B cell (primary cell): ENCODE measurements around the gene RRAGA. TPM values are rescaled to one million over a fixed set of nuclear protein-coding genes. Genes with fewer than 3 reads are reported as not detected.

Experiments
- ATAC-seq: fragments of 200-7000 bp; cut with Tn5 transposase; one replicate; pipeline ENCODE4 v1.10.0; 2021; ENCODE audit warnings: low read depth, mild to moderate bottlenecking, moderate number of reproducible peaks, moderate library complexity
- CTCF ChIA-PET: fragments of 350-600 bp; sonication (Branson Sonifier 250); formaldehyde crosslinking; loops from one replicate; lab custom pipeline; 2021; ENCODE audit warnings: antibody characterized with exemption, inconsistent platforms; lab: Charles Lee
- POLR2A ChIA-PET: fragments of 350-600 bp; sonication (Branson Sonifier 250); formaldehyde crosslinking; loops from one replicate; lab custom pipeline; 2021; ENCODE audit warnings: antibody characterized with exemption; lab: Charles Lee
- DNase-seq: peaks from one replicate; pipeline ENCODE4 v3.0.0; 2013
- H2AFZ ChIP-seq: 2 replicates; pipeline ENCODE4 v1.6.1; 2012; ENCODE audit warnings: mild to moderate bottlenecking, low read depth, low read length; ENCODE audit not compliant: insufficient read depth, poor library complexity, severe bottlenecking
- H3K27ac ChIP-seq, 2 donors: 1 replicate in 1 of 2; 2 replicates in 1 of 2; pipeline ENCODE4 v1.5.1; 2012 to 2013; ENCODE audit warnings: low read length in 2 of 2, mild to moderate bottlenecking in 2 of 2, moderate library complexity in 1 of 2
- H3K27me3 ChIP-seq, 4 experiments: fragments of 200-600 bp in 1 of 4; sonication (generic) in 1 of 4; replicated peaks in 1 of 4; 1 replicate in 2 of 4; 2 replicates in 2 of 4; pipeline versions ENCODE4 v1.6.1 to v1.7.0; 2013 to 2016; ENCODE audit warnings: low read length in 3 of 4, mild to moderate bottlenecking in 2 of 4, mixed read lengths in 1 of 4, moderate library complexity in 1 of 4; ENCODE audit not compliant: insufficient read depth in 4 of 4, control insufficient read depth in 3 of 4; ENCODE audit errors: control extremely low read depth in 1 of 4
- H3K36me3 ChIP-seq, 2 experiments: replicated peaks in 1 of 2; 1 replicate in 1 of 2; 2 replicates in 1 of 2; pipeline versions ENCODE4 v1.6.1 to v1.7.1; 2013; ENCODE audit warnings: low read length in 1 of 2; ENCODE audit not compliant: insufficient read depth in 2 of 2, control insufficient read depth in 1 of 2; ENCODE audit errors: control extremely low read depth in 1 of 2, extremely low read depth in 1 of 2
- H3K4me1 ChIP-seq, 2 donors: fragments of 200-600 bp in 1 of 2; sonication (generic) in 1 of 2; 1 replicate in 1 of 2; 2 replicates in 1 of 2; pipeline versions ENCODE4 v1.5.1 to v1.6.1; 2013 to 2017; ENCODE audit warnings: low read length in 2 of 2; ENCODE audit not compliant: control insufficient read depth in 2 of 2, insufficient read depth in 2 of 2
- H3K4me2 ChIP-seq: replicated peaks from 2 replicates; pipeline ENCODE3; 2012; ENCODE audit warnings: mild to moderate bottlenecking, low read depth, low read length; ENCODE audit not compliant: poor library complexity, severe bottlenecking
- H3K4me3 ChIP-seq, 5 experiments: fragments of 200-600 bp in 1 of 5; sonication (generic) in 1 of 5; 1 replicate in 3 of 5; 2 replicates in 2 of 5; pipeline versions ENCODE4 v1.5.1 to v1.7.0; 2011 to 2016; ENCODE audit warnings: low read length in 4 of 5, mild to moderate bottlenecking in 4 of 5, low read depth in 2 of 5, control low read depth in 1 of 5, moderate library complexity in 1 of 5; ENCODE audit not compliant: insufficient read depth in 1 of 5; ENCODE audit errors: control extremely low read depth in 1 of 5, extremely low read depth in 1 of 5
- H3K79me2 ChIP-seq: fragments of 200-600 bp; sonication (generic); one replicate; pipeline ENCODE4 v1.6.0; 2016; ENCODE audit warnings: low read length; ENCODE audit not compliant: control insufficient read depth, insufficient read depth
- H3K9ac ChIP-seq: fragments of 200-600 bp; sonication (generic); 2 replicates; pipeline ENCODE4 v1.6.1; 2017; ENCODE audit warnings: mild to moderate bottlenecking, low read length, moderate library complexity
- H3K9me3 ChIP-seq, 3 donors: one replicate each; pipeline versions ENCODE4 v1.6.1 to v1.7.1; 2013; ENCODE audit warnings: low read length in 2 of 3; ENCODE audit not compliant: control insufficient read depth in 2 of 3, insufficient read depth in 1 of 3; ENCODE audit errors: control extremely low read depth in 1 of 3
- H4K20me1 ChIP-seq: 2 replicates; pipeline ENCODE4 v1.6.0; 2012; ENCODE audit warnings: mild to moderate bottlenecking, low read length; ENCODE audit not compliant: insufficient read depth, control insufficient read depth, poor library complexity, severe bottlenecking
- H3K27ac Mint-ChIP-seq: one replicate; pipeline ENCODE4 v1.8.0; 2021; ENCODE audit warnings: mixed read lengths
- H3K27me3 Mint-ChIP-seq: one replicate; pipeline ENCODE4 v1.8.0; 2021; ENCODE audit warnings: mixed read lengths
- H3K4me1 Mint-ChIP-seq: one replicate; pipeline ENCODE4 v1.8.0; 2021; ENCODE audit warnings: mixed read lengths
- H3K4me3 Mint-ChIP-seq: one replicate; pipeline ENCODE4 v1.8.0; 2021; ENCODE audit warnings: mixed read lengths
- H3K9me3 Mint-ChIP-seq: one replicate; pipeline ENCODE4 v1.8.0; 2022; ENCODE audit warnings: mixed read lengths; ENCODE audit not compliant: insufficient read depth
- CTCF ChIP-seq: fragments of 200-600 bp; IDR thresholded peaks from one replicate; pipeline ENCODE4 v1.8.0; 2022; ENCODE audit warnings: antibody characterized with exemption, mild to moderate bottlenecking
- EZH2 ChIP-seq: IDR thresholded peaks from 2 replicates; pipeline ENCODE4 v1.6.1; 2012; ENCODE audit warnings: borderline replicate concordance, low read depth, mild to moderate bottlenecking, moderate library complexity, low read length; ENCODE audit not compliant: insufficient read depth, poor library complexity, severe bottlenecking
- WGBS: methylation state at CpG from one replicate; pipeline ENCODE4 v1.1.5; 2013; ENCODE audit warnings: missing lambda C conversion rate; ENCODE audit not compliant: insufficient coverage; 5-methylcytosine and 5-hydroxymethylcytosine counted together
- intact Hi-C: fragments of 100-400 bp; cut with micrococcal nuclease; formaldehyde crosslinking; loops from one replicate; pipeline ENCODE4 v1.10.0; 2022
- polyA plus RNA-seq: library from polyadenylated mRNA; depleted of rRNA; stranded (reverse); fragments of >200 nt; gene quantifications from 2 replicates; pipeline ENCODE4 v1.2.3, GENCODE V29; 2012
- total RNA-seq, 2 donors: library from RNA; stranded (reverse); fragments of 120-200 nt in 1 of 2; gene quantifications; 1 replicate in 1 of 2; 2 replicates in 1 of 2; pipeline versions ENCODE4 v1.2.3 to v1.2.4, GENCODE V29; 2013 to 2022

RRAGA gene
- total and polyA plus RNA-seq, 2 donors (not counting 1 experiment from before 2014, with no cell fraction given), result 29.5 to 49.2 TPM

DNA sequence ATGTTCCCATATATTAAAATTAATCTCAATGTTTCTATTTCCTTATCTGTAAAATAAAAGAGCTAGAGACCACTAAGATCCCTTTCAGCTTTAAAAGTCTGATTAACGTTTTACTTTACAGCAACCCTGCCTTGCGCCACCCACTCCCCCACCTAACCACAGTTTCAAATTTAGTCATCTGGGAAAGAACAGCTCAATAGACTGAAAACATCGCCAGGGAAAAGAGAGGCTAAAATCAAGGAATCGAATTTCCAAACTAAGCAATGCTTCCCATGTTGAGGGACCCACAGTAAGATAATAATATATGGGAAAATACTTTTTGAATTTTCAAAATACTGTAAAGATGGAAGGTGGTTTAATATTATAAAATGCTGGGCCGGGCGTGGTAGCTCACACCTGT is 22.9 kb upstream of the RRAGA start:
- Histone ChIP-seq H3K27me3 (peaks cover 0 to 2% (median 0%) of the 10 kb centered on the region in 4 experiments), H3K4me1 (no peaks in the 10 kb centered on the region), H3K4me2 (no peak overlapping the region), H2AFZ (no peak overlapping the region), H4K20me1 (no peaks in the 10 kb centered on the region), H3K36me3 (no peaks in the 10 kb centered on the region), H3K9ac (no peak overlapping the region), H3K27ac (no peak overlapping the region), H3K79me2 (no peaks in the 10 kb centered on the region), H3K4me3 (no peak overlapping the region), H3K9me3 (peaks cover 0 to 4% (median 1%) of the 10 kb centered on the region in 3 donors)
- H3K9me3 Mint-ChIP-seq, result no peaks in the 10 kb centered on the region
- intact Hi-C loops, result no loop called here
- H3K4me1 Mint-ChIP-seq, result no peaks in the 10 kb centered on the region
- ATAC-seq, result no peak
- ChIA-PET POLR2A (no interaction called here), CTCF (interaction anchor here (0.6 to 2.5 kb wide), 6 partner anchors 8 to 1215 kb away, joined by 3 to 9 read pairs (median 4); partner anchors contain the start of gene RRAGA)
- no peak for DNase-seq
- no peak for TF ChIP-seq CTCF
- no peak for TF ChIP-seq EZH2
- WGBS, result 83% methylated on average over 1 of the region's 6 CpGs
- H3K27me3 Mint-ChIP-seq, result peaks cover 19% of the 10 kb centered on the region
- H3K27ac Mint-ChIP-seq, result no peak overlapping the region
- H3K4me3 Mint-ChIP-seq, result no peak overlapping the region

DNA sequence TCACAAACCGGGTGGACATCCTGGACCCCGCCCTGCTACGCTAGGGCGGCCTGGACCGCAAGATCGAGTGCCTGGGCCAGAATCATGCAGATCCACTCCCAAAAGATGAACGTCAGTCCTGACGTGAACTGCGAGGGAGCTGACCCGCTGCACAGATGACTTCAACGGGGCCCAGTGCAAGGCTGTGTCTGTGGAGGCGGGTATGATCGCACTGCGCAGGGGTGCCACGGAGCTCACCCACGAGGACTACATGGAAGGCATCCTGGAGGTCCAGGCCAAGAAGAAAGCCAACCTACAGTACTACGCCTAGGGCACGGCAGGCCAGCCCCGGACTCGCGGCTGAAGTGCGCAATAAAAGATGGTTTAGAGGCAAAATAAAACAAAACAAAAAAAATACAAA is 21.4 kb upstream of the RRAGA start:
- Mint-ChIP-seq H3K9me3 (no peaks in the 10 kb centered on the region), H3K4me1 (no peaks in the 10 kb centered on the region), H3K4me3 (no peak overlapping the region), H3K27ac (no peak overlapping the region), H3K27me3 (peaks cover 16% of the 10 kb centered on the region)
- H3K4me2 ChIP-seq, result no peak overlapping the region
- TF ChIP-seq CTCF, result no peak
- TF ChIP-seq EZH2, result no peak
- intact Hi-C loops, result no loop called here
- ChIA-PET POLR2A (no interaction called here), CTCF (interaction anchor here (1.2 to 2.5 kb wide), 7 partner anchors 10 to 773 kb away, joined by 3 to 14 read pairs (median 6); no protein-coding TSS in a partner anchor)
- no peaks in the 10 kb centered on the region for H3K36me3 ChIP-seq
- no peak for DNase-seq
- no peak for ATAC-seq
- H3K4me1 ChIP-seq, result no peaks in the 10 kb centered on the region
- H3K9me3 ChIP-seq, result no peaks in the 10 kb centered on the region
- 97% methylated on average over 16 of the region's 22 CpGs for WGBS
- H3K27ac ChIP-seq, result no peak overlapping the region
- H3K27me3 ChIP-seq, result no peaks in the 10 kb centered on the region
- no peaks in the 10 kb centered on the region for H3K79me2 ChIP-seq
- no peaks in the 10 kb centered on the region for H4K20me1 ChIP-seq
- no peak overlapping the region for H2AFZ ChIP-seq
- H3K4me3 ChIP-seq, result no peak overlapping the region
- no peak overlapping the region for H3K9ac ChIP-seq
